Sigmoid colon (tissue), 4 donors: Measurements from ENCODE around the gene MAGI2.

Experiments
- EP300 ChIP-seq, 4 donors: sonication (generic); formaldehyde crosslinking; IDR thresholded peaks; one replicate each; pipeline ENCODE4 v1.6.1; 2017; ENCODE audit warnings: antibody characterized with exemption in 4 of 4
- POLR2A ChIP-seq, 2 donors: fragments of 450-650 bp; IDR thresholded peaks; one replicate each; pipeline ENCODE4 v1.6.1; 2016; ENCODE audit warnings: antibody characterized with exemption in 2 of 2, mild to moderate bottlenecking in 2 of 2, moderate library complexity in 2 of 2
- POLR2AphosphoS5 ChIP-seq, 4 donors: sonication (generic); formaldehyde crosslinking; IDR thresholded peaks; one replicate each; pipeline ENCODE4 v1.6.1; 2017; ENCODE audit warnings: antibody characterized with exemption in 4 of 4
- TF ChIP-seq, protein P1 (sequence below), 4 experiments: fragments of 450-650 bp in 3 of 4; fragments of 200-600 bp in 1 of 4; IDR thresholded peaks; one replicate each; pipeline ENCODE4 v1.5.1; 2016 to 2019; ENCODE audit warnings: antibody characterized with exemption in 4 of 4, mild to moderate bottlenecking in 3 of 4, moderate library complexity in 2 of 4

DNA sequence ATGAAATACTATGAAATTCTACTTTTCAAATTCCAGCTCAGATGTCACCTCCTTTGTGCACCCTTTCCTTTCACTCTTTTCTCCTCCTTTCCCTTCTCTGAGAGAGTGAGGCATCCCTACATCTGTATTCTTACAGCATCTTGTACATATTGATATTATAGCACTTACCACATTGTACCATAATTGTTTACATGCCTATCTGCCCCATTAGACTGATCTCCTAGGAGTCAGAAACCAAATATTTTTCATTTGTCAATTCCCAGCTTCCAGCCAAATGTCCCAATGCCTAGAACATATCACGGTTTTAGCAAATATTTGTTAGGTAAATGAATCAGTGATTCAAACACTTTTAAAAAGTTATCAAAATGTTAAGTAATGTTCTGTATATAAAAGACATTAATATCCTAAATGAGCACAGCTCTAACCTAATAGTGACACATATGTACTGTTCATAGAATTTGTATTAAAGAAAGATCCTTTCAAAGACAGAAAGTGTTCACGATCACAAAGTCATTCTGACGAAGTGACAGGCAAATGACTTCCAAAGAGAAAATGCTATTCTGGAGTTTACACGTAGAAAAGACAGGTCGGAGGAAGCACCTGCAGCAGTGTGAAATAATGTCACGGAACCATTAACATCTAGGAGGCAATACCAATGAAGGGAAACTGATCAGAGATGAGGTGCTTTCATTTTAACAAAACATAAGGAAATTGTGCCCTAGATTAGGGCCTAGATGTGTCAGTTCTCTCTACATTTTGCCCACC is 774.2 kb downstream of the MAGI2 start:
- TF ChIP-seq, protein P1, sequence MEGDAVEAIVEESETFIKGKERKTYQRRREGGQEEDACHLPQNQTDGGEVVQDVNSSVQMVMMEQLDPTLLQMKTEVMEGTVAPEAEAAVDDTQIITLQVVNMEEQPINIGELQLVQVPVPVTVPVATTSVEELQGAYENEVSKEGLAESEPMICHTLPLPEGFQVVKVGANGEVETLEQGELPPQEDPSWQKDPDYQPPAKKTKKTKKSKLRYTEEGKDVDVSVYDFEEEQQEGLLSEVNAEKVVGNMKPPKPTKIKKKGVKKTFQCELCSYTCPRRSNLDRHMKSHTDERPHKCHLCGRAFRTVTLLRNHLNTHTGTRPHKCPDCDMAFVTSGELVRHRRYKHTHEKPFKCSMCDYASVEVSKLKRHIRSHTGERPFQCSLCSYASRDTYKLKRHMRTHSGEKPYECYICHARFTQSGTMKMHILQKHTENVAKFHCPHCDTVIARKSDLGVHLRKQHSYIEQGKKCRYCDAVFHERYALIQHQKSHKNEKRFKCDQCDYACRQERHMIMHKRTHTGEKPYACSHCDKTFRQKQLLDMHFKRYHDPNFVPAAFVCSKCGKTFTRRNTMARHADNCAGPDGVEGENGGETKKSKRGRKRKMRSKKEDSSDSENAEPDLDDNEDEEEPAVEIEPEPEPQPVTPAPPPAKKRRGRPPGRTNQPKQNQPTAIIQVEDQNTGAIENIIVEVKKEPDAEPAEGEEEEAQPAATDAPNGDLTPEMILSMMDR (IDR thresholded peaks at IDR 0.05) = no peak
- TF ChIP-seq EP300 (IDR thresholded peaks at IDR 0.05) (no peak), POLR2A (IDR thresholded peaks at IDR 0.05) (no peak), POLR2AphosphoS5 (IDR thresholded peaks at IDR 0.05) (no peak)
